WTC11 (cell line): ENCODE results near the gene RPS6KA2. TPM values are rescaled to one million over a fixed set of nuclear protein-coding genes. Genes with fewer than 3 reads are reported as not detected.

Source experiments
- ATAC-seq: fragments of 200-7000 bp; cut with Tn5 transposase; 2 replicates; pipeline ENCODE4 v1.10.0; 2021; ENCODE audit warnings: mild to moderate bottlenecking, moderate library complexity
- CTCF ChIA-PET: fragments of 300-600 bp; sonication (Branson Sonifier 250); formaldehyde crosslinking; loops from one replicate; lab custom pipeline; 2021; ENCODE audit warnings: antibody characterized with exemption; lab: Charles Lee
- POLR2A ChIA-PET: fragments of 350-600 bp; sonication (Branson Sonifier 250); formaldehyde crosslinking; loops from one replicate; lab custom pipeline; 2021; ENCODE audit warnings: antibody characterized with exemption; lab: Charles Lee
- DNase-seq: peaks from one replicate; pipeline ENCODE4 v3.0.0; 2021; ENCODE audit warnings: low spot score
- H3K27ac Mint-ChIP-seq: 2 replicates; pipeline ENCODE4 v1.8.0; 2021; ENCODE audit warnings: mixed read lengths
- H3K27me3 Mint-ChIP-seq: 2 replicates; pipeline ENCODE4 v1.8.0; 2021; ENCODE audit warnings: low read depth, mild to moderate bottlenecking, moderate library complexity, mixed read lengths
- H3K36me3 Mint-ChIP-seq: 2 replicates; pipeline ENCODE4 v1.8.0; 2021; ENCODE audit warnings: mixed read lengths
- H3K4me1 Mint-ChIP-seq: 2 replicates; pipeline ENCODE4 v1.8.0; 2022; ENCODE audit warnings: mixed read lengths
- H3K4me3 Mint-ChIP-seq: 2 replicates; pipeline ENCODE4 v1.8.0; 2021; ENCODE audit warnings: mild to moderate bottlenecking, moderate library complexity, mixed read lengths
- H3K9me3 Mint-ChIP-seq: 2 replicates; pipeline ENCODE4 v1.8.0; 2021; ENCODE audit warnings: mixed read lengths
- ATF3 ChIP-seq: sonication (generic); formaldehyde crosslinking; conservative IDR thresholded peaks from 2 replicates; pipeline ENCODE4 v1.8.1; 2022; ENCODE audit warnings: mild to moderate bottlenecking, missing genetic modification reagents
- CBFB ChIP-seq: sonication (generic); formaldehyde crosslinking; IDR thresholded peaks from 2 replicates; pipeline ENCODE4 v1.8.1; 2022; ENCODE audit warnings: mild to moderate bottlenecking, low read depth, missing genetic modification reagents
- CDX4 ChIP-seq: fragments of 250-450 bp; sonication (Bioruptor Pico); IDR thresholded peaks from 2 replicates; pipeline ENCODE4 v1.9.0; 2021; ENCODE audit warnings: moderate library complexity, mild to moderate bottlenecking, inconsistent platforms, borderline replicate concordance
- E2F5 ChIP-seq: sonication (generic); formaldehyde crosslinking; IDR thresholded peaks from 2 replicates; pipeline ENCODE4 v1.8.1; 2022; ENCODE audit warnings: mild to moderate bottlenecking, moderate library complexity, missing genetic modification reagents
- FOXP4 ChIP-seq: sonication (generic); formaldehyde crosslinking; IDR thresholded peaks from 2 replicates; pipeline ENCODE4 v1.8.0; 2022; ENCODE audit warnings: mild to moderate bottlenecking, missing genetic modification reagents
- HMGA2 ChIP-seq: fragments of 250-450 bp; sonication (Bioruptor Pico); IDR thresholded peaks from 2 replicates; pipeline ENCODE4 v1.4.0; 2021; ENCODE audit warnings: mild to moderate bottlenecking, moderate library complexity
- HMGXB4 ChIP-seq: sonication (generic); formaldehyde crosslinking; IDR thresholded peaks from 2 replicates; pipeline ENCODE4 v1.8.1; 2023; ENCODE audit warnings: mild to moderate bottlenecking, moderate library complexity, missing genetic modification reagents
- IRF1 ChIP-seq: sonication (generic); formaldehyde crosslinking; IDR thresholded peaks from 2 replicates; pipeline ENCODE4 v1.8.0; 2023; ENCODE audit warnings: missing genetic modification reagents
- KAT7 ChIP-seq: sonication (generic); formaldehyde crosslinking; IDR thresholded peaks from 2 replicates; pipeline ENCODE4 v1.8.1; 2023; ENCODE audit warnings: missing genetic modification reagents, mild to moderate bottlenecking, borderline replicate concordance
- NFATC4 ChIP-seq: fragments of 250-450 bp; sonication (Bioruptor Pico); IDR thresholded peaks from 2 replicates; pipeline ENCODE4 v1.9.0; 2021; ENCODE audit warnings: mild to moderate bottlenecking
- OVOL2 ChIP-seq: fragments of 250-450 bp; sonication (Bioruptor Pico); IDR thresholded peaks from 2 replicates; pipeline ENCODE4 v1.9.0; 2021; ENCODE audit warnings: mild to moderate bottlenecking, borderline replicate concordance
- TEAD1 ChIP-seq: sonication (generic); formaldehyde crosslinking; IDR thresholded peaks from 2 replicates; pipeline ENCODE4 v1.8.0; 2022; ENCODE audit warnings: mild to moderate bottlenecking, missing genetic modification reagents
- USF2 ChIP-seq: sonication (generic); formaldehyde crosslinking; IDR thresholded peaks from 2 replicates; pipeline ENCODE4 v1.8.1; 2023; ENCODE audit warnings: mild to moderate bottlenecking, missing genetic modification reagents, moderate library complexity
- ZNF121 ChIP-seq: sonication (generic); formaldehyde crosslinking; IDR thresholded peaks from 2 replicates; pipeline ENCODE4 v1.8.0; 2023; ENCODE audit warnings: missing genetic modification reagents
- ZNF232 ChIP-seq: sonication (generic); formaldehyde crosslinking; IDR thresholded peaks from 2 replicates; pipeline ENCODE4 v1.8.0; 2022; ENCODE audit warnings: mild to moderate bottlenecking, missing genetic modification reagents
- ZNF423 ChIP-seq: fragments of 250-450 bp; sonication (Bioruptor Pico); IDR thresholded peaks from 2 replicates; pipeline ENCODE4 v2.1.2; 2022; ENCODE audit warnings: mild to moderate bottlenecking, moderate library complexity
- ZNF512 ChIP-seq: sonication (generic); formaldehyde crosslinking; IDR thresholded peaks from 2 replicates; pipeline ENCODE4 v1.8.1; 2022; ENCODE audit warnings: missing genetic modification reagents, borderline replicate concordance
- total RNA-seq: library from RNA; stranded (reverse); gene quantifications from 3 replicates; pipeline ENCODE4 v1.2.3, GENCODE V29; 2021

Gene RPS6KA2
- total RNA-seq, 1 experiment from 2014 or later, result 24.2 TPM

- 0 out of 2 replicates have a peak, but pooled peaks have one; percentile 19 for TF ChIP-seq HMGXB4 (CRISPR knock-in tag)
- TF ChIP-seq USF2 (CRISPR knock-in tag), result no peak
- no peak for TF ChIP-seq ZNF121 (CRISPR knock-in tag)
- no peak for TF ChIP-seq FOXP4 (CRISPR knock-in tag)
- no peak for TF ChIP-seq ZNF512 (CRISPR knock-in tag)
- no peak for TF ChIP-seq CBFB (CRISPR knock-in tag)
- no peak for TF ChIP-seq OVOL2 (CRISPR knock-in tag)
- TF ChIP-seq KAT7 (CRISPR knock-in tag), result peak; percentile 65; the same call in 1 of the 2 replicates
- no peak for TF ChIP-seq ATF3
- TF ChIP-seq, all 79 proteins: peak for 7
These were observed 646 bp downstream of the RPS6KA2 start (continued) for GRCh38 chr6:166626177-166627032.

- DNase-seq (no peak), ATAC-seq (no peak)
- H3K4me1 Mint-ChIP-seq, result peaks cover 63% of the 10 kb centered on the region
- H3K9me3 Mint-ChIP-seq, result no peaks in the 10 kb centered on the region
- H3K4me3 Mint-ChIP-seq, result peak overlapping the region; percentile 77
- ChIA-PET POLR2A (no interaction called here), CTCF (no interaction called here)
- H3K27me3 Mint-ChIP-seq, result peaks cover 40% of the 10 kb centered on the region
- H3K27ac Mint-ChIP-seq, result no peak overlapping the region
- no peak for TF ChIP-seq ZNF232 (CRISPR knock-in tag)
- TF ChIP-seq TEAD1 (CRISPR knock-in tag), result no peak
- no peak for TF ChIP-seq CDX4 (CRISPR knock-in tag)
- TF ChIP-seq NFATC4 (CRISPR knock-in tag), result no peak
- TF ChIP-seq E2F5, result no peak
- no peak for TF ChIP-seq IRF1 (CRISPR knock-in tag)
- no peak for TF ChIP-seq ZNF423 (CRISPR knock-in tag)
- TF ChIP-seq HMGA2 (CRISPR knock-in tag), result no peak
- TF ChIP-seq, all 79 proteins: peak for 0
- no peaks in the 10 kb centered on the region for H3K36me3 Mint-ChIP-seq
These were observed 1.7 kb downstream of the RPS6KA2 start for GRCh38 chr6:166625356-166625755.
